ENCODE data around the gene ARMH3.

Gene ARMH3

GRCh38 chr10:101974091-101974971 lies 81.6 kb downstream of the ARMH3 start:
- no peak for DNase-seq

GRCh38 chr10:101972761-101973160 lies 83.2 kb downstream of the ARMH3 start:
- no peak for DNase-seq

- DNase-seq: no peak
Observed at GRCh38 chr10:101969412-101969922, 86.5 kb downstream of the ARMH3 start.

- no peak for DNase-seq
Observed at GRCh38 chr10:101968940-101969321, 87.0 kb downstream of the ARMH3 start.

GRCh38 chr10:101968286-101968939 lies 87.6 kb downstream of the ARMH3 start:
- DNase-seq: no peak

GRCh38 chr10:101967713-101968112 lies 88.3 kb downstream of the ARMH3 start:
- DNase-seq: no peak

- no peak for DNase-seq
Observed at GRCh38 chr10:101967119-101967518, 88.9 kb downstream of the ARMH3 start.

GRCh38 chr10:101965075-101965765 lies 90.8 kb downstream of the ARMH3 start:
- DNase-seq: no peak

GRCh38 chr10:101961591-101962498 lies 94.1 kb downstream of the ARMH3 start:
- no peak for DNase-seq

GRCh38 chr10:101960879-101961395 lies 95.0 kb downstream of the ARMH3 start:
- DNase-seq: no peak

- DNase-seq: no peak
Observed at GRCh38 chr10:101959346-101959916, 96.5 kb downstream of the ARMH3 start.

- no peak for DNase-seq
Observed at GRCh38 chr10:101958691-101959090, 97.3 kb downstream of the ARMH3 start.

GRCh38 chr10:101956898-101957297 lies 99.1 kb downstream of the ARMH3 start:
- DNase-seq: no peak

GRCh38 chr10:101956117-101956516 lies 99.9 kb downstream of the ARMH3 start:
- no peak for DNase-seq

GRCh38 chr10:101952191-101952590 lies 103.8 kb downstream of the ARMH3 start:
- DNase-seq: no peak

- DNase-seq: no peak
Observed at GRCh38 chr10:101950213-101950612, 105.8 kb downstream of the ARMH3 start.

- no peak for DNase-seq
Observed at GRCh38 chr10:101941871-101942270, 114.1 kb downstream of the ARMH3 start.

- no peak for DNase-seq
Observed at GRCh38 chr10:101940916-101941315, 115.1 kb downstream of the ARMH3 start.

GRCh38 chr10:101939729-101940128 lies 116.2 kb downstream of the ARMH3 start:
- no peak for DNase-seq

- no peak for DNase-seq
Observed at GRCh38 chr10:101939008-101939648, 116.8 kb downstream of the ARMH3 start.

GRCh38 chr10:101938305-101939007 lies 117.5 kb downstream of the ARMH3 start:
- no peak for DNase-seq
